GM18526 (cell line): ENCODE data around the gene FUOM.

Source experiments
- POLR2A ChIP-seq: IDR thresholded peaks from 3 replicates; pipeline ENCODE4 v1.6.1; 2011; ENCODE audit not compliant: insufficient read length; ENCODE audit errors: extremely low read depth

FUOM gene

GRCh38 chr10:133306097-133306476, 51.7 kb downstream of the FUOM start:
- TF ChIP-seq POLR2A = no peak
